KOPT-K1 (cell line): ENCODE data around the gene FAM72C.
"Not testable (repeated sequence)": the region's sequence is repeated elsewhere in the genome, so short reads cannot be mapped to it uniquely, and the experiment has no call there.

Experiments
- H3K27ac ChIP-seq: fragments of 200-600 bp; sonication (generic); 2 replicates; pipeline ENCODE4 v1.5.1; 2016; ENCODE audit warnings: antibody characterized with exemption, mild to moderate bottlenecking, low read depth, low read length; ENCODE audit not compliant: poor library complexity, severe bottlenecking
- H3K36me3 ChIP-seq: fragments of 200-600 bp; sonication (generic); 2 replicates; pipeline ENCODE4 v1.5.1; 2017; ENCODE audit warnings: antibody characterized with exemption, mild to moderate bottlenecking, low read length, moderate library complexity; ENCODE audit not compliant: insufficient read depth
- H3K9me3 ChIP-seq: fragments of 200-600 bp; sonication (generic); 2 replicates; pipeline ENCODE4 v1.5.1; 2017; ENCODE audit warnings: antibody characterized with exemption, low read length, mild to moderate bottlenecking; ENCODE audit not compliant: insufficient read depth, poor library complexity, severe bottlenecking

FAM72C gene

GRCh38 chr1:143971924-143972700, at the start of gene FAM72C:
FAM72C (minus strand) TSS chr1:143971986; CDS start chr1:143971141, 845 bp downstream.
- not testable (repeated sequence) for H3K36me3 ChIP-seq, H3K27ac ChIP-seq, H3K9me3 ChIP-seq

GRCh38 chr1:144020001-144020738, 48.4 kb upstream of the FAM72C start:
- not testable (repeated sequence) for H3K9me3 ChIP-seq, H3K27ac ChIP-seq, H3K36me3 ChIP-seq

GRCh38 chr1:144019101-144019500, 47.3 kb upstream of the FAM72C start:
- not testable (repeated sequence) for H3K27ac ChIP-seq, H3K9me3 ChIP-seq, H3K36me3 ChIP-seq

GRCh38 chr1:144015180-144015966, 43.6 kb upstream of the FAM72C start:
- H3K9me3 ChIP-seq, H3K27ac ChIP-seq, H3K36me3 ChIP-seq: not testable (repeated sequence)

- not testable (repeated sequence) for H3K9me3 ChIP-seq, H3K27ac ChIP-seq, H3K36me3 ChIP-seq
These were observed 42.7 kb upstream of the FAM72C start for GRCh38 chr1:144014528-144014927.

GRCh38 chr1:144014121-144014520, 42.3 kb upstream of the FAM72C start:
- not testable (repeated sequence) for H3K9me3 ChIP-seq, H3K27ac ChIP-seq, H3K36me3 ChIP-seq

- H3K36me3 ChIP-seq, H3K27ac ChIP-seq, H3K9me3 ChIP-seq: not testable (repeated sequence)
These were observed 40.5 kb upstream of the FAM72C start for GRCh38 chr1:144012168-144012733.

- not testable (repeated sequence) for H3K36me3 ChIP-seq, H3K9me3 ChIP-seq, H3K27ac ChIP-seq
These were observed 37.6 kb upstream of the FAM72C start for GRCh38 chr1:144009410-144009809.

GRCh38 chr1:144004259-144004658, 32.5 kb upstream of the FAM72C start:
- not testable (repeated sequence) for H3K27ac ChIP-seq, H3K9me3 ChIP-seq, H3K36me3 ChIP-seq

- H3K27ac ChIP-seq, H3K36me3 ChIP-seq, H3K9me3 ChIP-seq: not testable (repeated sequence)
These were observed 31.7 kb upstream of the FAM72C start for GRCh38 chr1:144003306-144004029.

- H3K27ac ChIP-seq, H3K36me3 ChIP-seq, H3K9me3 ChIP-seq: not testable (repeated sequence)
These were observed 30.5 kb upstream of the FAM72C start for GRCh38 chr1:144002141-144002881.

GRCh38 chr1:144001077-144001476, 29.3 kb upstream of the FAM72C start:
- not testable (repeated sequence) for H3K36me3 ChIP-seq, H3K27ac ChIP-seq, H3K9me3 ChIP-seq

- not testable (repeated sequence) for H3K9me3 ChIP-seq, H3K27ac ChIP-seq, H3K36me3 ChIP-seq
These were observed 24.2 kb upstream of the FAM72C start for GRCh38 chr1:143996020-143996419.

GRCh38 chr1:143993301-143993907, 21.6 kb upstream of the FAM72C start:
- H3K36me3 ChIP-seq, H3K9me3 ChIP-seq, H3K27ac ChIP-seq: not testable (repeated sequence)
